Osteocyte (in vitro differentiated cells): ENCODE measurements around the gene EDIL3. TPM values are rescaled to one million over a fixed set of nuclear protein-coding genes. Genes with fewer than 3 reads are reported as not detected.

Experiments
- DNase-seq: peaks from one replicate; pipeline ENCODE4 v3.0.0; 2021; ENCODE audit warnings: mixed read lengths; ENCODE audit not compliant: unreplicated experiment; ENCODE audit errors: extremely low spot score
- H3K27ac Mint-ChIP-seq: one replicate; pipeline ENCODE4 v1.8.0; 2021; ENCODE audit warnings: mild to moderate bottlenecking, mixed read lengths; ENCODE audit not compliant: unreplicated experiment
- H3K27me3 Mint-ChIP-seq: one replicate; pipeline ENCODE4 v1.8.0; 2021; ENCODE audit warnings: mixed read lengths; ENCODE audit not compliant: unreplicated experiment
- H3K36me3 Mint-ChIP-seq: one replicate; pipeline ENCODE4 v1.8.0; 2021; ENCODE audit warnings: mixed read lengths; ENCODE audit not compliant: unreplicated experiment
- H3K4me1 Mint-ChIP-seq: one replicate; pipeline ENCODE4 v1.8.0; 2021; ENCODE audit warnings: mixed read lengths; ENCODE audit not compliant: unreplicated experiment
- H3K4me3 Mint-ChIP-seq: one replicate; pipeline ENCODE4 v1.8.0; 2021; ENCODE audit warnings: mild to moderate bottlenecking, moderate library complexity, mixed read lengths; ENCODE audit not compliant: unreplicated experiment
- H3K9me3 Mint-ChIP-seq: one replicate; pipeline ENCODE4 v1.8.0; 2021; ENCODE audit warnings: mixed read lengths; ENCODE audit not compliant: unreplicated experiment
- CTCF ChIP-seq: fragments of 200-600 bp; sonication (generic); IDR thresholded peaks from 2 replicates; pipeline ENCODE4 v1.5.0; 2021; ENCODE audit warnings: antibody characterized with exemption, mild to moderate bottlenecking, moderate library complexity
- total RNA-seq: library from RNA; stranded (reverse); gene quantifications from 2 replicates; pipeline ENCODE4 v1.2.1, GENCODE V29; 2021

EDIL3 gene
- total RNA-seq, 1 donor from 2014 or later: 470 TPM

GRCh38 chr5:84191281-84191680 is 193.4 kb downstream of the EDIL3 start:
- Mint-ChIP-seq H3K9me3 (no peaks in the 10 kb centered on the region), H3K36me3 (peaks cover 4% of the 10 kb centered on the region), H3K27ac (peak overlapping the region; percentile 64), H3K27me3 (no peaks in the 10 kb centered on the region), H3K4me3 (no peak overlapping the region), H3K4me1 (peaks cover 25% of the 10 kb centered on the region)
- DNase-seq: no peak
- no peak for TF ChIP-seq CTCF

GRCh38 chr5:84184857-84185256 is 199.8 kb downstream of the EDIL3 start:
- Mint-ChIP-seq H3K36me3 (peaks cover 9% of the 10 kb centered on the region), H3K4me3 (no peak overlapping the region), H3K4me1 (peaks cover 30% of the 10 kb centered on the region), H3K27ac (no peak overlapping the region), H3K9me3 (no peaks in the 10 kb centered on the region), H3K27me3 (no peaks in the 10 kb centered on the region)
- DNase-seq: no peak
- TF ChIP-seq CTCF: no peak

GRCh38 chr5:84181093-84181492 is 203.6 kb downstream of the EDIL3 start:
- H3K9me3 Mint-ChIP-seq: no peaks in the 10 kb centered on the region
- DNase-seq: no peak
- peak overlapping the region; percentile 10 for H3K27ac Mint-ChIP-seq
- peaks cover 29% of the 10 kb centered on the region for H3K4me1 Mint-ChIP-seq
- H3K27me3 Mint-ChIP-seq: no peaks in the 10 kb centered on the region
- no peak for TF ChIP-seq CTCF
- peaks cover 20% of the 10 kb centered on the region for H3K36me3 Mint-ChIP-seq
- no peak overlapping the region for H3K4me3 Mint-ChIP-seq

- no peaks in the 10 kb centered on the region for H3K9me3 Mint-ChIP-seq
- peaks cover 37% of the 10 kb centered on the region for H3K36me3 Mint-ChIP-seq
- H3K4me1 Mint-ChIP-seq: peaks cover 4% of the 10 kb centered on the region
- no peak for DNase-seq
- no peaks in the 10 kb centered on the region for H3K27me3 Mint-ChIP-seq
- TF ChIP-seq CTCF: no peak
- no peak overlapping the region for H3K27ac Mint-ChIP-seq
- H3K4me3 Mint-ChIP-seq: no peak overlapping the region
Measured at GRCh38 chr5:84168841-84169240, 215.8 kb downstream of the EDIL3 start.

- Mint-ChIP-seq H3K27ac (no peak overlapping the region), H3K36me3 (peaks cover 13% of the 10 kb centered on the region), H3K27me3 (no peaks in the 10 kb centered on the region), H3K4me1 (peaks cover 4% of the 10 kb centered on the region), H3K9me3 (no peaks in the 10 kb centered on the region), H3K4me3 (no peak overlapping the region)
- TF ChIP-seq CTCF: no peak
- no peak for DNase-seq
Measured at GRCh38 chr5:84163671-84164070, 221.0 kb downstream of the EDIL3 start.
